Heart left ventricle (tissue), 16 donors: ENCODE results near the gene RPGRIP1. TPM values are rescaled to one million over a fixed set of nuclear protein-coding genes. Genes with fewer than 3 reads are reported as not detected.

Experiments
- ATAC-seq, 4 donors: fragments of 200-7000 bp; cut with Tn5 transposase; one replicate each; pipeline ENCODE4 v1.9.1; 2020 to 2022; ENCODE audit warnings: moderate library complexity in 4 of 4, mild to moderate bottlenecking in 3 of 4, moderate number of reproducible peaks in 1 of 4
- DNase-seq, 5 donors: peaks; one replicate each; pipeline ENCODE4 v3.0.0-alpha.2; 2020
- H3K27ac ChIP-seq, 12 donors: fragments of 200-600 bp; sonication (generic) in 4 of 12; one replicate each; pipeline versions ENCODE4 v1.5.0 to v1.8.0; 2016 to 2022; ENCODE audit warnings: mild to moderate bottlenecking in 2 of 12
- H3K27me3 ChIP-seq, 9 donors: fragments of 200-600 bp; sonication (generic) in 2 of 9; one replicate each; pipeline versions ENCODE4 v1.5.1 to v1.8.0; 2016 to 2022; ENCODE audit warnings: mild to moderate bottlenecking in 3 of 9
- H3K36me3 ChIP-seq, 9 donors: fragments of 200-600 bp; sonication (generic) in 2 of 9; one replicate each; pipeline versions ENCODE4 v1.5.0 to v1.8.0; 2018 to 2022; ENCODE audit warnings: mild to moderate bottlenecking in 2 of 9
- H3K4me1 ChIP-seq, 12 donors: fragments of 200-600 bp; sonication (generic) in 4 of 12; one replicate each; pipeline versions ENCODE4 v1.5.0 to v1.8.0; 2016 to 2022; ENCODE audit warnings: mild to moderate bottlenecking in 3 of 12
- H3K4me3 ChIP-seq, 12 donors: fragments of 200-600 bp; sonication (generic) in 4 of 12; one replicate each; pipeline versions ENCODE4 v1.5.0 to v1.8.0; 2017 to 2022; ENCODE audit warnings: mild to moderate bottlenecking in 9 of 12, moderate library complexity in 4 of 12
- H3K9me3 ChIP-seq, 12 donors: fragments of 200-600 bp; sonication (generic) in 4 of 12; one replicate each; pipeline versions ENCODE4 v1.5.0 to v1.8.0; 2016 to 2022; ENCODE audit warnings: mild to moderate bottlenecking in 1 of 12
- POLR2A ChIP-seq, 2 donors: fragments of 450-650 bp; IDR thresholded peaks; one replicate each; pipeline ENCODE4 v1.6.1; 2017; ENCODE audit warnings: antibody characterized with exemption in 2 of 2, mild to moderate bottlenecking in 2 of 2, moderate library complexity in 2 of 2
- WGBS, 4 donors: extraction: QIAGEN DNeasy Blood & Tissue Kit in 2 of 4; methylation state at CpG; one replicate each; pipeline versions ENCODE4 v1.1.5 to v1.1.7; 2013 to 2018; 5-methylcytosine and 5-hydroxymethylcytosine counted together
- intact Hi-C, 10 donors: fragments of 100-400 bp; cut with DNase I; formaldehyde crosslinking; loops; one replicate each; pipeline versions ENCODE4 v1.11.1 to v1.14.2; 2022
- long read RNA-seq, 3 donors: library from polyadenylated mRNA; unstranded; transcript quantifications; one replicate each; pipeline ENCODE4 v2.0.0, GENCODE V29; 2020 to 2021
- polyA plus RNA-seq, 2 donors: library from polyadenylated mRNA; stranded (reverse); fragments of 200-250 nt; gene quantifications; one replicate each; pipeline ENCODE4 v1.2.3, GENCODE V29; 2013
- total RNA-seq, 9 donors: library from RNA; depleted of rRNA in 2 of 9; stranded (reverse); fragments of >200 nt in 2 of 9; fragmentation: NEBNext Ultra II Directional in 3 of 9; extraction: Animal tissue kit (Norgen Biotek cat#: 25700) in 3 of 9; gene quantifications; one replicate each; pipeline versions ENCODE4 v1.1.0 to v1.2.4, GENCODE V29; 2016 to 2023
- TF ChIP-seq, protein P1 (sequence below), 12 donors: fragments of 200-600 bp; sonication (generic) in 4 of 12; IDR thresholded peaks; one replicate each; pipeline versions ENCODE4 v1.5.0 to v1.8.0; 2018 to 2022; ENCODE audit warnings: antibody characterized with exemption in 12 of 12, mild to moderate bottlenecking in 5 of 12
- donor health status: ischemic (EF 13 %, LVEDD 7.1; RV severe dilation, severe dysfunction).
- donor health status: healthy with polysubstance abuse.
- donor health status: DM: no; HTN: yes; CAD: no.
- donor health status: DM: no; HTN: no; CAD: no.
- donor health status: ischemic (EF 25% LVEDD 6.9; RV normal size, moderate dysfunction).
- donor health status: ischemic (EF 25% LVEDD 5.7; RV mildly dilated, moderate dysfunction).
- donor health status: healthy.
- donor health status: DM: yes; HTN: yes; CAD: no.
- donor health status: ischemic (EF 35%, LVEDD 5.7; RV mildly dilated, moderate dysfunction).
- donor health status: nonischemic (EF 11% LVEDD 7.7; RV severe dilation, severe dysfunction).
- donor health status: DM: yes; HTN: yes; CAD: no.
- donor health status: PGD.
- donor health status: ischemic (EF 29% LVEDD 5.4; RV normal size, mild dysfunction).
- donor health status: nonischemic (EF 23%, LVEDD 6.1; RV moderate dilation, normal function).

RPGRIP1 gene
- total RNA-seq (under 1 TPM in 8 of 9 donors, not detected in 1; 0.12 to 0.81 (median 0.41) TPM), polyA plus RNA-seq (under 1 TPM; 0.14 to 0.23 TPM)
- long read RNA-seq, donor 1: 0 reads
- long read RNA-seq, donor 2: 0 reads
- long read RNA-seq, donor 3: 0 reads

DNA sequence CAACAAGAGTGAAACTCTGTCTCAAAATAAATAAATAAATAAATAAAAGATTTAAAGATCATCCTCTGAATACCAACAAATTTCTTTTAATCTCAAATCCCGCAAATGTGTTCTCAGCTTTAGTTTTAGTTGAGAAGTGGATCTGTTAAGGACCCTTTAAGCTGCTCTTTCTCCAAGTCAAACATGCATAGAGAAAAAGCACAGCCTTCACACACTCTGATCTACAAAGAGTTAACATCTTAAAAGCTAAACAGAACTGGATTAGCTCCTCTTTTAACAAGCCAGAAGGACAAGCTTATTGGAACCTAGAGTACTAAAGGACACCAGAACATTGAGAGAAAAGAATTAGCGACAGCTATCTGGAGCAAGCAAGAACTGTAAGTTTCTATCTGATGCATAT lies at the start of gene RPGRIP1:
RPGRIP1 (plus strand) TSS at position 301 of the 400 bp plus-strand sequence. CDS start 7,894 bp downstream, outside the sequence.
- 91 to 96% (median 93%) methylated on average over 2 of the region's 2 CpGs for WGBS, 4 donors
- H3K27ac ChIP-seq: no peak within 1 kb of the TSS
- H3K27me3 ChIP-seq: no peaks in the 10 kb centered on the region
- TF ChIP-seq, protein P1, sequence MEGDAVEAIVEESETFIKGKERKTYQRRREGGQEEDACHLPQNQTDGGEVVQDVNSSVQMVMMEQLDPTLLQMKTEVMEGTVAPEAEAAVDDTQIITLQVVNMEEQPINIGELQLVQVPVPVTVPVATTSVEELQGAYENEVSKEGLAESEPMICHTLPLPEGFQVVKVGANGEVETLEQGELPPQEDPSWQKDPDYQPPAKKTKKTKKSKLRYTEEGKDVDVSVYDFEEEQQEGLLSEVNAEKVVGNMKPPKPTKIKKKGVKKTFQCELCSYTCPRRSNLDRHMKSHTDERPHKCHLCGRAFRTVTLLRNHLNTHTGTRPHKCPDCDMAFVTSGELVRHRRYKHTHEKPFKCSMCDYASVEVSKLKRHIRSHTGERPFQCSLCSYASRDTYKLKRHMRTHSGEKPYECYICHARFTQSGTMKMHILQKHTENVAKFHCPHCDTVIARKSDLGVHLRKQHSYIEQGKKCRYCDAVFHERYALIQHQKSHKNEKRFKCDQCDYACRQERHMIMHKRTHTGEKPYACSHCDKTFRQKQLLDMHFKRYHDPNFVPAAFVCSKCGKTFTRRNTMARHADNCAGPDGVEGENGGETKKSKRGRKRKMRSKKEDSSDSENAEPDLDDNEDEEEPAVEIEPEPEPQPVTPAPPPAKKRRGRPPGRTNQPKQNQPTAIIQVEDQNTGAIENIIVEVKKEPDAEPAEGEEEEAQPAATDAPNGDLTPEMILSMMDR (IDR thresholded peaks at IDR 0.05): no peak
- no peak for TF ChIP-seq POLR2A (IDR thresholded peaks at IDR 0.05)
- H3K4me3 ChIP-seq: no peak within 1 kb of the TSS
- intact Hi-C loops: no loop called here
- H3K9me3 ChIP-seq: no peaks in the 10 kb centered on the region
- ATAC-seq: no peak
- no peaks in the 10 kb centered on the region for H3K36me3 ChIP-seq
- no peak for DNase-seq
- H3K4me1 ChIP-seq: peaks cover 0 to 5% (median 0%) of the 10 kb centered on the region in 12 donors

DNA sequence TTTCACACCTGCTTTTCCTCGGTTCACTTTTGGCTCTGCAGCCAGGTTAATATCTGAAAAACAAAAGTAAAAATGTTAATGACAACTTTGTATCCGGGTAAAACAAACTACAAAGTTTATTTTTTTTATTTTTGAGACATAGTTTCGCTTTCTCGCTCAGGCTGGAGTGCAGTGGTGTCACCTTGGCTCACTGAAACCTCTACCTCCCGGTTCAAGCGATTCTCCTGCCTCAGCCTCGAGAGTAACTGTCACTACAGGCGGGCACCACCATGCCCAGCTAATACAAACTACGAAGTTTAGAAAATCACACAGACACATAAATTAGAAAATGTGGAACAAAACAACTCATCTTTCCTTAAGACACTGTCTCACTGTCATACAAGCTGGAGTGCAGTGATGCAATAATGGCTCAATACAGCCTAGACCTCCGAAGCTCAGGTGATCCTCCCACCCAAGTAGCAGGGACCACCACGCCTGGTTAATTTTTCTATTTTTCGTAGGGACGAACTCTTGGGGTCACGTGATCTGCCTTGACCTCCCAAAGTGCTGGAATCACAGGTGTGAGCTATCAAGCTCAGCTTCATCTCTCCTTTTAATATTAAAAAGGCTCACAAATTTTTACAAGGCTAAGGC lies 48.7 kb upstream of the RPGRIP1 start:
- peak overlapping the region in 1 of 12 donors; percentile 18 for H3K27ac ChIP-seq
- intact Hi-C loops: loop anchor here in 4 of 10 donors (10.0 kb wide), 2 partner anchors 124 to 154 kb away; partner anchors contain the start of gene SUPT16H (in 3 of the 4)
- H3K9me3 ChIP-seq: no peaks in the 10 kb centered on the region
- H3K4me3 ChIP-seq: no peak overlapping the region
- H3K36me3 ChIP-seq: peaks cover 0 to 100% (median 86%) of the 10 kb centered on the region in 9 donors
- H3K27me3 ChIP-seq: no peaks in the 10 kb centered on the region
- peaks cover 0 to 80% (median 60%) of the 10 kb centered on the region in 12 donors for H3K4me1 ChIP-seq
- DNase-seq (no peak), ATAC-seq (no peak)
- TF ChIP-seq POLR2A (IDR thresholded peaks at IDR 0.05): no peak
- TF ChIP-seq, protein P1 (IDR thresholded peaks at IDR 0.05): no peak
- WGBS, 4 donors: 78 to 85% (median 84%) methylated on average over 14 of the region's 14 CpGs

DNA sequence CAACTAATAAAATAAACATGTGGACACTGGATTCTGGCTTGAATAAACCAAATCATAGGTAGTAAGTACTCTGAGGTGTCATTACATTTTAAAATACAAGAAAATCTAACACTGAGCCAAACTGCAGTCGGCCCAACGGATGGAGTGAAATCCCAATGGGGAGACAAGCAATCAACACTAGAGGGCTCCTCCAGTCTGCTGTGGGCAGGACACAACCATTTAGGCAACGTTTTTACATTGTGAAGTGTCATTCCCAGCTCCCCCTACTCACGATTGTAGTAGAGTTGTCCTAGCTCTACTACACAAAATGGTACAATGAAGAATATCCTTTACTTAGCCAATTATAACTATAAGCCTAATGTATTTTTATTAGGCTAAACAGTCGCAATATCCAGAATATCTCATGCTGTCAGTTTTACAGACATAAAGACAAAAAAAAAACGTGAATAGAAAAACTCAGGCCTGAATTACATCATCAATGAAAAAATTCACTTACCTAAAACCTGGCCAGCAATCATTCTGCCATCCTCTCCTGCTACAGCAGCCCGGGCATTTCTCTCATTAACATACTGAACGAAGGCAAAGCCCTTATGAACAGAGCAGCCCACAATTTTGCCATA lies 46.3 kb upstream of the RPGRIP1 start:
- Histone ChIP-seq H3K4me1 (peaks cover 0 to 97% (median 63%) of the 10 kb centered on the region in 12 donors), H3K36me3 (peaks cover 0 to 100% (median 77%) of the 10 kb centered on the region in 9 donors), H3K9me3 (no peaks in the 10 kb centered on the region), H3K27me3 (no peaks in the 10 kb centered on the region), H3K27ac (no peak overlapping the region), H3K4me3 (no peak overlapping the region)
- no peak for DNase-seq
- intact Hi-C loops: loop anchor here in 4 of 10 donors (10.0 kb wide), 2 partner anchors 121 to 151 kb away; partner anchors contain the start of gene SUPT16H (in 3 of the 4)
- ATAC-seq: peak in 3 of 4 donors; percentile 38 to 55 (median 53)
- no peak for TF ChIP-seq POLR2A (IDR thresholded peaks at IDR 0.05)
- TF ChIP-seq, protein P1 (IDR thresholded peaks at IDR 0.05): peak in 9 of 12 donors; percentile 28 to 51 (median 36)
- WGBS, 4 donors: 35 to 46% (median 44%) methylated on average over 8 of the region's 8 CpGs

DNA sequence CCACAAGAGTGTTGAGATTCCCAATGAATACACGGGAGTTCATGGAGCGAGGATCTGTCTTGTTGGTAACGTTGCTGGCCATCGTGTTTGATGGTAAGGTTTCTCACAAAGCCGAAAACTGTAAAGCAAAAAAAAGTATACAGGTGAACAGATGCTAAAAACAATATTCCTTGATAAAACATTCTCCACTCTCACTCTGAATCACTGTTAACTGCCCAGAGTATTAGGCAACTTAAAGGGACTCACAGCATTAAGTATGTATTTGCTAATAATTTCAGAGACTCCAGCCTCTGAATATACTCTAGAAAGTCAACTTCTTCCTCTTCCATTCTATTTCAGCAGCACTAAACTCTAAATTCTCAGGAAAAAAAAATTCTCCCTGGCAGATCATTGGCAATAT lies 45.8 kb upstream of the RPGRIP1 start:
- intact Hi-C loops: loop anchor here in 4 of 10 donors (10.0 kb wide), 2 partner anchors 121 to 151 kb away; partner anchors contain the start of gene SUPT16H (in 3 of the 4)
- peaks cover 0 to 95% (median 63%) of the 10 kb centered on the region in 12 donors for H3K4me1 ChIP-seq
- no peaks in the 10 kb centered on the region for H3K9me3 ChIP-seq
- no peak overlapping the region for H3K27ac ChIP-seq
- ATAC-seq (no peak), DNase-seq (no peak)
- 74 to 85% (median 80%) methylated on average over 5 of the region's 5 CpGs for WGBS, 4 donors
- TF ChIP-seq POLR2A (IDR thresholded peaks at IDR 0.05): no peak
- TF ChIP-seq, protein P1 (IDR thresholded peaks at IDR 0.05): no peak
- no peak overlapping the region for H3K4me3 ChIP-seq
- no peaks in the 10 kb centered on the region for H3K27me3 ChIP-seq
- H3K36me3 ChIP-seq: peaks cover 0 to 99% (median 76%) of the 10 kb centered on the region in 9 donors
